Type B pancreatic cell (in vitro differentiated cells): ENCODE results near the gene POLD2. TPM values are rescaled to one million over a fixed set of nuclear protein-coding genes. Genes with fewer than 3 reads are reported as not detected.

Source experiments
- DNase-seq: peaks from one replicate; pipeline ENCODE4 v3.0.0; 2021; ENCODE audit warnings: mixed read lengths; ENCODE audit not compliant: unreplicated experiment; ENCODE audit errors: extremely low spot score
- H3K27ac Mint-ChIP-seq: 2 replicates; pipeline ENCODE4 v1.8.0; 2021; ENCODE audit warnings: mild to moderate bottlenecking, mixed read lengths
- H3K27me3 Mint-ChIP-seq: 2 replicates; pipeline ENCODE4 v1.8.0; 2021; ENCODE audit warnings: mixed read lengths
- H3K36me3 Mint-ChIP-seq: 2 replicates; pipeline ENCODE4 v1.8.0; 2021; ENCODE audit warnings: mixed read lengths
- H3K4me1 Mint-ChIP-seq: one replicate; pipeline ENCODE4 v1.8.0; 2021; ENCODE audit warnings: mixed read lengths; ENCODE audit not compliant: unreplicated experiment
- H3K4me3 Mint-ChIP-seq: 2 replicates; pipeline ENCODE4 v1.8.0; 2021; ENCODE audit warnings: mild to moderate bottlenecking, mixed read lengths
- H3K9me3 Mint-ChIP-seq: 2 replicates; pipeline ENCODE4 v1.8.0; 2021; ENCODE audit warnings: mixed read lengths
- total RNA-seq: library from RNA; stranded (reverse); gene quantifications from 2 replicates; pipeline ENCODE4 v1.2.1, GENCODE V29; 2021; ENCODE audit warnings: low replicate concordance
- TF ChIP-seq, protein P1 (sequence below): fragments of 200-600 bp; sonication (generic); conservative IDR thresholded peaks from 2 replicates; pipeline ENCODE4 v1.5.0; 2021; ENCODE audit warnings: antibody characterized with exemption, mild to moderate bottlenecking

POLD2 gene
- total RNA-seq, 1 donor from 2014 or later, result 142 TPM

DNA sequence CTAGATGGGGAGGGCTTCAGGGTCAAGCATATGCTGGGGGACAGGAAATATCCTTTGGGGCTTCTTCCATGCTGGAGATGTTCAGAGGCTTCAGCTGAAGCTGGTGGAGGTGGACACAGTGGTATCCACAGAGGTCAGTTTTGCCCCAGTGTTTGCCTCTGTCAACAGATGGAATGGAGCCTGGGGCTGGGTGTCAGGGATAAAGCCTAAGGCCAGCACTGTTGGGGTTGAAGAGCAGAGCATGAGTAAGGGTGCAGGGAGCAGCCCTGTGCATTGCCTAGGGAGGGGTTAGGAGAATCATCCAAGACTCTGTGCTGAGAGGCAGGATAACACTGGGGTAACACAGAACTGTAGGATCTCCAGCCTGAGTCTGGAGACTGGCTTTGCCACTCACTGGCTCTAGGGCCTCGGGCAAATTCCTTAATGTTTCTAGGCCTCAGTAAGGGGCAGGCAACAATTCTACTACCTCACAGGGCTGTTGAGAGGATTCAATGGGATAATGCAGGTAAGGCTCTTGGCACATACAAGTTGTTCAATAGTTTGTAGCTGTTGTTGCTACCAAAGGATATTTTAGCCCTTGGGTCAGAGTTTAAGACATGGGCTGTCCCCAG lies 39.5 kb upstream of the POLD2 start:
- Mint-ChIP-seq H3K36me3 (no peaks in the 10 kb centered on the region), H3K27me3 (peaks cover 9% of the 10 kb centered on the region), H3K4me3 (no peak overlapping the region), H3K4me1 (no peaks in the 10 kb centered on the region), H3K9me3 (no peaks in the 10 kb centered on the region), H3K27ac (no peak overlapping the region)
- TF ChIP-seq, protein P1, sequence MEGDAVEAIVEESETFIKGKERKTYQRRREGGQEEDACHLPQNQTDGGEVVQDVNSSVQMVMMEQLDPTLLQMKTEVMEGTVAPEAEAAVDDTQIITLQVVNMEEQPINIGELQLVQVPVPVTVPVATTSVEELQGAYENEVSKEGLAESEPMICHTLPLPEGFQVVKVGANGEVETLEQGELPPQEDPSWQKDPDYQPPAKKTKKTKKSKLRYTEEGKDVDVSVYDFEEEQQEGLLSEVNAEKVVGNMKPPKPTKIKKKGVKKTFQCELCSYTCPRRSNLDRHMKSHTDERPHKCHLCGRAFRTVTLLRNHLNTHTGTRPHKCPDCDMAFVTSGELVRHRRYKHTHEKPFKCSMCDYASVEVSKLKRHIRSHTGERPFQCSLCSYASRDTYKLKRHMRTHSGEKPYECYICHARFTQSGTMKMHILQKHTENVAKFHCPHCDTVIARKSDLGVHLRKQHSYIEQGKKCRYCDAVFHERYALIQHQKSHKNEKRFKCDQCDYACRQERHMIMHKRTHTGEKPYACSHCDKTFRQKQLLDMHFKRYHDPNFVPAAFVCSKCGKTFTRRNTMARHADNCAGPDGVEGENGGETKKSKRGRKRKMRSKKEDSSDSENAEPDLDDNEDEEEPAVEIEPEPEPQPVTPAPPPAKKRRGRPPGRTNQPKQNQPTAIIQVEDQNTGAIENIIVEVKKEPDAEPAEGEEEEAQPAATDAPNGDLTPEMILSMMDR, result no peak
- no peak for DNase-seq

DNA sequence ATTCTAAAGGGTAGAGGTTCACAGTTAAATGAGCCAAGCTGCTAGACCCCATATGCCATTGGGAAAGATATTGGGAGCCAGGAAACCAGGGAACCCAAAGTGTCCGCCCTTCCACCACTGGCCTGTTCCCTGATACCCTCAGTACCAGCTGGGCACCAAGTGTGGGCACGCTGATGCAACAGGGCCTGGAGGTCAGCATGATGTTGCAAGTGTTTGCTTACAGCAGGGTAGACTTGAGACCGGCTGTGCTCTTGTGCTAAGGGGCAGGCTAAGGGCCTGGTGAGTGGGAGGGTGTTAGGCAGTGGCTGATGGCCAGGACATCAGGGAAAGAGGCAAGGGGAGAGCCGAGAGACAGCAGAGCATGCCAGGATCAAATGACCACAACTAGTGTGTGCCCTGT lies 38.8 kb upstream of the POLD2 start:
- TF ChIP-seq, protein P1, result no peak
- Mint-ChIP-seq H3K27ac (no peak overlapping the region), H3K4me1 (no peaks in the 10 kb centered on the region), H3K36me3 (no peaks in the 10 kb centered on the region), H3K9me3 (no peaks in the 10 kb centered on the region), H3K27me3 (peaks cover 7% of the 10 kb centered on the region), H3K4me3 (no peak overlapping the region)
- DNase-seq, result no peak

DNA sequence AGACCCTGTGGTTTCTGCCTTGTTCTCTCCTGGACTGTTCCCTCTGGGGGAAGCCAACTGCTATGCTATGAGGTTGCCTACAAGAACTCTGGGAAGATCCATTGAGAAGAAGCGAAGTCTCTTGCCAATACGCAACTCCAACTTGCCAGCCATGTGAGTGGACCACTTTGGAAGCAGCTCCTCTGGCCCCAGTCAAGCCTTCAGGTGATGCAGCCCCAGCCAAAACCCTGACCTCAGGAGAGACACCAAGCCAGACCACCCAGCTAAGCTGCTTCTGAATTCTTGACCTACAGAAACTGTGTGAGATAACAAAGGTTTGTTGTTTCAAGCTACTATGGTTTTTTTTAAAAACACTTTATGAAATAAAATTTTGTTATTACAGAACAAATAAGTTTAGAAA lies 38.0 kb upstream of the POLD2 start:
- no peak for DNase-seq
- H3K9me3 Mint-ChIP-seq, result no peaks in the 10 kb centered on the region
- TF ChIP-seq, protein P1, result no peak
- no peaks in the 10 kb centered on the region for H3K36me3 Mint-ChIP-seq
- H3K4me1 Mint-ChIP-seq, result no peaks in the 10 kb centered on the region
- peaks cover 5% of the 10 kb centered on the region for H3K27me3 Mint-ChIP-seq
- H3K27ac Mint-ChIP-seq, result no peak overlapping the region
- H3K4me3 Mint-ChIP-seq, result no peak overlapping the region

DNA sequence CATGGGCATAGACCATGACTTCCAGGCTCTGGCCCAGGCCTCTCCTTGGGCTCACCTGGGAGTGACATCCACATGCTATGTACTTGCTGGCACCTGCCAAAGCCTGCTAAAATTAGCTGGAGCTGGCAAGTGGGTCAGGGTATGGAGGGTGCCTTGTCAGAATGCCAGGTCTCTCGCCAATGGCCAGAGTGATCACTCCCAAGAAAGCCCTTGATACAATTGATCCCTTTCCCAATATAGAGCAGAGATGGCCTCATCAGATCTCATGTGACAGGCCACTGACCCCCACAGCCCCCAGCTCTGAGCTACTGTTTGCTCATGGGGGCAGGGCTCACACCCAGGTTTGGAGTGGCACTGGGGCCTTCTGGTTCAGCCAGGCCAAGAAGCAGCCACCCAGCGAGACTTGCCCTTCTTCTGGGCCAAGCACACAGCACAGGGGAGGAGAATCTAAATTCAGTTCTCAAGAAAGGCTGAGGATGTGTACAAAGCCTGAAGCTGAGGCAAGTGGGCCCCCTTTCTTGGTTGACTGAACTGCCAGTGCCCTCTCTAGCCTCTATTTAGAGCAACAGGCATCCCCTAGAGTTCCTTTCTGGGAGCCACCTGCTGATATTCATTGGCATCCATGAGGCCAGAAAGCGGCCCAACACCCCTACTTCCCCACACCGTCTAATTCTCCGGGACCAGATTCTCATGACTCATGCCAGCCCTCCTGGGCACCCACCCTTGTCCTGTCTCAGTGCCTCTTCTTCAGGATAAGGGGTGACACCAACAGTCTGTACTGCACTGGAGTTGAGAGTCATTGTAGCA lies 36.7 kb upstream of the POLD2 start:
- Mint-ChIP-seq H3K27ac (no peak overlapping the region), H3K36me3 (no peaks in the 10 kb centered on the region), H3K4me1 (no peaks in the 10 kb centered on the region), H3K4me3 (no peak overlapping the region), H3K9me3 (no peaks in the 10 kb centered on the region), H3K27me3 (no peaks in the 10 kb centered on the region)
- TF ChIP-seq, protein P1, result no peak
- DNase-seq, result no peak

DNA sequence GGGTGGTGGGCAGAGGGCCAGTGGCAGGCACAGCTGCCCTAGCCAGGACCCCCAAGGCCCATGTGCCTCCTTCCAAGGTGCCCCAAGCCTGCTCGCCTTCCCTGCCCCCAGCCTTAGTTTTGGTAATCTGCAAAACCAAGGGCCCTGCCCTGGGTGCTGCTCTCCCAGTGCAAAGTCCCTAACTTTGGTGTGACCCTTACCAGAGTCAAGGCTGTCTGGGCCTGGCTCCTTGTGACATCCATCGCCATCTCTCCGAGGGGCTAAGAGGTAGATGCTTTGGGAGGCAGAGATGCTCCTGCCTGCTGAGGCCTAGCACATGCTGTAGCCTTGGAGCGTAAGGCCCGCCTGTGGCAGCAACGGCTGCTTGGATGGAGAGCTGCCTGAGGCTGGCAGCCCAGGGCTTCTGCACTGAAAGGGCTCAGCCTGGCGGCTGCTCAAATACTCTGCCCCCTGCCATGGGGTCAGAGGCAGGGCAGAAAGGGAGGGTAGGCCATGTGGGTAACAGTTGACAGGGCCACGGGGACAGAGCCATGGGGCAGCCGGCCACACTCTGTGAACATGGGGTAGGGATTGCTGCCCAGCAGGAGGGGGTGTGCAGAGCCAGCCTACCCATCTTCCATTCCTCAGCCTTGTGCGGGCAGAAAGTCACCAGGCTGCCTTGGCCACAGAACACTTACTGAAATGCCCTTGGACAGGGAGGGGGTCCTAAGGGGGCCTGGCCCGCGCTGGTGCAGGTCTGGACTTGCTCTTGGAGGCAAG lies 35.7 kb upstream of the POLD2 start:
- TF ChIP-seq, protein P1, result no peak
- DNase-seq, result no peak
- no peaks in the 10 kb centered on the region for H3K4me1 Mint-ChIP-seq
- H3K9me3 Mint-ChIP-seq, result no peaks in the 10 kb centered on the region
- H3K36me3 Mint-ChIP-seq, result no peaks in the 10 kb centered on the region
- no peak overlapping the region for H3K27ac Mint-ChIP-seq
- no peaks in the 10 kb centered on the region for H3K27me3 Mint-ChIP-seq
- no peak overlapping the region for H3K4me3 Mint-ChIP-seq
